ENCODE measurements around the gene PDE10A. TPM values are rescaled to one million over a fixed set of nuclear protein-coding genes. Genes with fewer than 3 reads are reported as not detected.
"Not testable (repeated sequence)": the region's sequence is repeated elsewhere in the genome, so short reads cannot be mapped to it uniquely, and the experiment has no call there.

The PDE10A gene
- polyA plus RNA-seq, 1 donor from 2014 or later, result not detected

DNA sequence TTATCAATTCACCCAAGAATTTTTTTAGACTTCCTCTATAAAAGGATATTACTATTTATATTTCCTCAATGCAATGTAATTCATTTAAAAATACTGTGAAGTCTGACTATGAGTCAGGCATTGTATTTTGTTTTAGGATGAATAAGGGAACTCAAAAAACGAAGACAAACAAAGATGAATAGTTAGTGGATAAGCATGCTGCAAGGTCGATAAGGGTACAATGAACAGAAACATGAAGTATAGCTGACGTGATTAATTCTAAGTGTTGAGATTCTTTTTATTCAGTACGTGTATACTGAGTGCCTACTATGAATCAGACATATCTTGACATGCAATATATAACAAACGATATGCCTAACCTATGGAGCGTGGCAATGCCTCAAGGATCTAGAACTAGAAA is 105.4 kb downstream of the PDE10A start:
- peaks cover 4 to 13% (median 11%) of the 10 kb centered on the region in 3 donors for H3K9me3 Mint-ChIP-seq
- no peak overlapping the region for H3K4me3 Mint-ChIP-seq
- no peak overlapping the region for H3K27ac Mint-ChIP-seq
- no peaks in the 10 kb centered on the region for H3K36me3 Mint-ChIP-seq
- no peaks in the 10 kb centered on the region for H3K27me3 Mint-ChIP-seq
- H3K4me1 Mint-ChIP-seq, result no peaks in the 10 kb centered on the region

DNA sequence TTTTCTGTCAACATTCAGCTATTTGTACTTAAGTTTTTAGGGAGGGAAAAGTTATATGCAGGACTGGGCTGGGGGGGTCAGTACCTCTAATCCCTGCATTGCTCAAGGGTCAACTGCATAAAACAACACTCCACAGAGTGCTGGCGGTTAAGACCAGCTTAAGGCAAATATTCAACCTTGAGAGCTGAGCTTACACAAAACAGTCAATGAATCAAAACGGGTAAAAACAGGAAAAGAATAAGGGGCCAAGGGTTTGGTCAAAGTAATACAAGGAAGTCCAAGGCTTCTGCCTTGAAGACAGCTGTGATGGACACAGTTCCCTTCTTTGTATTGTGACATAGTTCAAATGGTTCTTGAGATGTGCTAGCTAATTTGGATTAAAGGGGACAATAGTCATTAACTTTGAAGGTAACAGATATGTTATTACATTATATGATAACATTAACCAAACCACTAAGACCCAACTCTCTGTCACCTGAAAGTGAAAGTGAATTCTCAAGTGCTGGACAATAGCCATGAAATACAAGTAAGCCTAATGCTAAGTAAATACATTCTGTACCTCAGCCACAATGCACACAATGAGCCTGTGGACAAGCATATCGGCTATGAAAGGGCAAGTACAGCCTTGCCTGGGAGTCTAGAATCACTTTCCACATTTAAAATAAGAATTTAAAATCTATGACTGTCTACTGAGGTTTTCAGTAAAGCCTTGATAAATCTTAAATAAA is 106.8 kb downstream of the PDE10A start:
- Mint-ChIP-seq H3K9me3 (peaks cover 4 to 10% (median 10%) of the 10 kb centered on the region in 3 donors), H3K27ac (no peak overlapping the region), H3K4me1 (no peaks in the 10 kb centered on the region), H3K27me3 (no peaks in the 10 kb centered on the region), H3K4me3 (no peak overlapping the region), H3K36me3 (no peaks in the 10 kb centered on the region)

DNA sequence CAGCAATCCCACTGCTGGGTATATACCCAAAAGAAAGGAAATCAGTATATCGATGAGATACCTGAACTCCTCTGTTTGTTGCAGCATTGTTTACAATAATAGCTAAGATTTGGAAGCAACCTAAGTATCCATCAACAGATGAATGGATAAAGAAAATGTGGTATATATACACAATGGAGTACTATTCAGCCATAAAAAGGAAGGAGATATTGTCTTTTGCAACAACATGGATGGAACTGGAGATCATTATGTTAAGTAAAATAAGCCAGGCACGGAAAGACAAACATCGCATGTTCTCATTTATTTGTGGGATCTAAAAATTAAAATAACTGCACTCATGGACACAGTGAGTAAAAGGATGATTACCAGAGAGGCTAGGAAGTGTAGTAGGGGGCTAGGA is 108.4 kb downstream of the PDE10A start:
- H3K36me3 Mint-ChIP-seq, H3K4me1 Mint-ChIP-seq, H3K27ac Mint-ChIP-seq, H3K27me3 Mint-ChIP-seq, H3K9me3 Mint-ChIP-seq, H3K4me3 Mint-ChIP-seq: not testable (repeated sequence)

DNA sequence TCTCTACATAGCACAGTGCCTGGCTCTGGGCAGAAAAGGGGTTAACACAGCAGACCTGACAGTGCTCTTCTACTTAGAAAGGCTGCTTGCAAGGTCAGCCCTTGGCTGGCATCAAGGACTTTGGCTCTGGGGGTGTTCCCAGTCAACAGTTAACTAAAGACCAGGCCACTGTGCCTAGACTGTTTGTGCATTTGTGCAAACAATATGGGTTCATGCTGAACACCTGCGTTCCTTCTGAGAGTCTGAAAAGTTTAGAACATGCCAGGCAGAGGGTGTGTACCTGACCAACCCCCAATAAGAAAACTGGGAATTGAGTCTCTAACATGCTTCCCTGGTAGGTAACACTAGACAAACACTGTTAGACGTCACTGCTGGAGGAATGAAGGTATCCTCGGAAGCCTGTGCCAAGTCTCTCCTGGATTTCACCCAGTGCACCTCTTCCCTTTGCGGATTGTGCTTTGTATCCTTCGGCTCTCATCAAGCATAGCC is 110.7 kb downstream of the PDE10A start:
- H3K36me3 Mint-ChIP-seq, result no peaks in the 10 kb centered on the region
- no peaks in the 10 kb centered on the region for H3K27me3 Mint-ChIP-seq
- no peak overlapping the region for H3K27ac Mint-ChIP-seq
- no peaks in the 10 kb centered on the region for H3K4me1 Mint-ChIP-seq
- no peak overlapping the region for H3K4me3 Mint-ChIP-seq
- peaks cover 2 to 6% (median 2%) of the 10 kb centered on the region in 3 donors for H3K9me3 Mint-ChIP-seq

DNA sequence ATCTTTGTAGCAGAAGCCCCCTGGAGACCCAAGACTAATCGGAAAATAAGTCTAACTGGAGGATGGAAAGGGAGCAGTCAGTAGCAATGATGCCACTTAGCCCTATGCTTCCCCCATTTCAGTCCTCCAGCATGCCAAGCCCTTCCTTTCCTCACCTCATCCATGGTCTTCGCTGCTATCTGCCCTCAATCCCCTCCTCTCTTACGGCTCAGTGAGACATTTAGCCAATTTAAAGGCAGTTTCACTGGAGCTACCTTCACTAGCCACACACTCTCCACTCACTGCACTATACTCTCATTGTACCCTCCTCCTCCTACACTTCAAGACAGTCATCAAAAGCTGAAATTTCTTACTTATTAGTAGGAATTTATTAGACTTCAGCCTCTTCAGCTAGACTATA is 111.2 kb downstream of the PDE10A start:
- Mint-ChIP-seq H3K4me3 (no peak overlapping the region), H3K36me3 (no peaks in the 10 kb centered on the region), H3K9me3 (peaks cover 2 to 6% (median 2%) of the 10 kb centered on the region in 3 donors), H3K4me1 (no peaks in the 10 kb centered on the region), H3K27me3 (no peaks in the 10 kb centered on the region), H3K27ac (no peak overlapping the region)

DNA sequence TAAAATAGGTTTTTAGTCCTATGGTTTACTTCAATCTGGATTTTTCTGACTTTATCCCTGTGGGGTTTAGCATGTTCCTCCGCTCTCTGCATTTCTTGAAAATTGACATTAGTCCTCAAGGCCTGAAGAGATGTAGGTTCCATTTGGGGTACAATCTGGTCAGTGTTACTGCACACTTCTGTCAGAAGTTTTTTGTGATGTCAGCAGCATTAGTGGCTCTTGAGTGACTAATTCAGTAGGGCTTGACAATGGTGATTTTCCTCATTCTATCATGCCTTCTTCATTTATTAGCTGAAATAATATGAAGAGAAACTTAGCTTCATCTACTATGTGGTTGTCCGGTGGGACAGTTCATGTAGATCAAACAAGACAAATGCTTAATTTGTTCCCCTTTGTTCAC is 114.6 kb downstream of the PDE10A start:
- Mint-ChIP-seq H3K9me3 (peaks cover 0 to 2% (median 2%) of the 10 kb centered on the region in 3 donors), H3K4me3 (no peak overlapping the region), H3K27me3 (no peaks in the 10 kb centered on the region), H3K27ac (no peak overlapping the region), H3K36me3 (no peaks in the 10 kb centered on the region), H3K4me1 (no peaks in the 10 kb centered on the region)

DNA sequence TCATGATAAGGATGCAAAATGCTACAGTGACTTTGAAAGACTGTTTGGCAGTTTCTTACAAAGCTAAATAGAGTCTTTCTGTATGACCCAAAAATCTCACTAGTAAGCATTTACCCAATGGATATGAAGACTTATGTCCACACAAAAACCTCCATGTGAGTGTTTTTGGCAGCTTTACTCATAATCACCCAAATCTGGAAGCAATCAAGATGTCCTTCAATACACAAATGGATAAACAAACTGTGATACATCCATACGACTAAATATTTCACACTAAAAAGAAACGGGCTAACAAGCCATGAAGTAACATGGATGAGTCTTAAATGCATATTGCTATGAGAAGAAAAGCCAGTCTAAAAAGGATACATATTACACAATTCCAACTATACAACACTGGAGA is 117.2 kb downstream of the PDE10A start:
- Mint-ChIP-seq H3K4me3 (no peak overlapping the region), H3K9me3 (peaks cover 0 to 2% (median 1%) of the 10 kb centered on the region in 3 donors), H3K4me1 (no peaks in the 10 kb centered on the region), H3K27me3 (no peaks in the 10 kb centered on the region), H3K27ac (no peak overlapping the region), H3K36me3 (no peaks in the 10 kb centered on the region)

DNA sequence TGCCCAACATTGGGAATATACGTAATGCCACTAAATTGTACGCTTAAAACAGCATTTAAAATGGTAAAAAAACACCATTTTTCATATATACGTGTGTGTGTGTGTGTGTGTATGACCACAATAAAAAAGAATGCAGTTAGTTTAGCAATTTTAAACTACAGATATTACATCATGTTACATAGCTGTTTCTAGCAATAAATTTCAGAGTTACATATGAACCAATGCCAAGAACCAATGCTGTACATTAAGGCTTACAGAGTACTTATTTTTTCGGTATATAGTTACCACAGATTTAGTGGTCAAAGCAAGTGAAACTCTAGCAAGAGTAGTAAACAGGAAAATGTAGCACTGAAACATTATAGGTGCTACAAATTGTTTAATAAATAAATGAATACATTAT is 119.3 kb downstream of the PDE10A start:
- Mint-ChIP-seq H3K27me3 (no peaks in the 10 kb centered on the region), H3K4me1 (no peaks in the 10 kb centered on the region), H3K36me3 (no peaks in the 10 kb centered on the region), H3K4me3 (no peak overlapping the region), H3K9me3 (peaks cover 0 to 1% (median 0%) of the 10 kb centered on the region in 3 donors), H3K27ac (no peak overlapping the region)

DNA sequence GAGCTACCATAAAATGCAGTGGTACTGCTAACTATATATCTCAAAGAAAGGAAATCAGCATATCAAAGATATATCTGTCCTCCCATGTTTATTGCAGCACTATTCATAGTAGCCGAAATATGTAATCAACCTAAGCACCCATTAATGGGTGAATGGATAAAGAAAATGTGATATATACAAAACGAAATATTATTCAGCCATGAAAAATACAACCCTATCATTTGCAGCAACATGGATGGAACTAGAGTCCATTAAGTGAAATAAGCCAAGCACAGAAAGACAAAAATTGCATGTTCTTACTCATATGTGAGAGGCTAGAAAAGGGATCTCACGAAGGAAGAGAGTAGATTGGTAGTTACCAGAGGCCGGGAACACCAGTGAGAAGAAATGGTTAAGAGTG is 126.1 kb downstream of the PDE10A start:
- Mint-ChIP-seq H3K27ac (no peak overlapping the region), H3K36me3 (no peaks in the 10 kb centered on the region), H3K4me3 (no peak overlapping the region), H3K9me3 (peaks cover 2 to 29% (median 3%) of the 10 kb centered on the region in 3 donors), H3K27me3 (no peaks in the 10 kb centered on the region), H3K4me1 (no peaks in the 10 kb centered on the region)

DNA sequence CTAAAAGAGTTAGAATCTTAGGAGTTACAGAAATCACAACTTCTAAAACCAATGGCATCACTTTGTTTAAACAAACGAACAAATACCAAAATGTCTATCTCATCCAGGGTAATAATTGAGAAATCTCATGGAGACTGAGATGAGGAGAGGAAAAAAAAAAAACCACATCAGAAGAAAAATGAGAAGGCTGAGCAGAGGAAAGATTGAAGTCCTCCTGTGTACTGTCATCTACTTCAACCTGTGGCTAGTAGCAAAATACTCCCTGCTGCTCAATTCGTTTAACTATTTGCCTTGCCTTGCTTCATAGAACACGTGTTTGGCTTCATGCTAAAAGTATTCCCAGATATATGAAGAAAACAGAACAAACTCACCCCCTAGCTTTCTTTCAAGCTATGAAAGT is 143.7 kb downstream of the PDE10A start:
- Mint-ChIP-seq H3K4me3 (no peak overlapping the region), H3K36me3 (no peaks in the 10 kb centered on the region), H3K4me1 (no peaks in the 10 kb centered on the region), H3K9me3 (peaks cover 2 to 7% (median 5%) of the 10 kb centered on the region in 3 donors), H3K27me3 (no peaks in the 10 kb centered on the region), H3K27ac (no peak overlapping the region)

DNA sequence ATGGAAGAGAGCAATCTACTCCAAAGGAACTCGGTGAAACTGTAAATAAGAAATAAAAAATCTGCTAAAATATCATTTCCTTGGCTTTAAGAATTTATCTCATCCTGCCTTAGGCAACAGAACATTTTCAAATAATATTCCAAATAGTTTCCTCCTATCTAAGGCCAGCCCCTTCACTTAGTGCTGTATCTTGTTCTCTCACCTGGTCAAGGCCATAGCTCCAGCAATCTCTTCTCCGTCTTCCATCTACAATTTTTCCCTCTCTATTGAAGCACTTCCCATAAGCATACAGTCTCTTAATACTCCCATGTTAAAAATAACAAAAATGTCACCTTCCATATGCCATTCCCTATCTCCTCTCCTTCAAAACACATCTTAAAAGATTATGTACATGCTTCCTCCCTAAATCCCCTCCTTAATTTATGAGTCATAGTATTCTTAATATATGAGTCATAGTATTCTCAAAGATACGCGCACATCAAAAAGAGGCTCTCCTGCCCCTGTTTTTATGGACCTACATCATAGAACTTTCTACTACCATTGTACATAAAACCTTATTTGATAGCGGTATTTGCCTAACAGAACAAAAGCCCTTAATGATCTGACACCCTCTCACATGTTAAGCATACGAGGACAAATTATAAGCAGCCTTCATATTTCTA is 146.9 kb downstream of the PDE10A start:
- Mint-ChIP-seq H3K4me1 (no peaks in the 10 kb centered on the region), H3K4me3 (no peak overlapping the region), H3K27me3 (no peaks in the 10 kb centered on the region), H3K27ac (no peak overlapping the region), H3K36me3 (no peaks in the 10 kb centered on the region), H3K9me3 (peaks cover under 1 to 5% (median 2%) of the 10 kb centered on the region in 3 donors)

DNA sequence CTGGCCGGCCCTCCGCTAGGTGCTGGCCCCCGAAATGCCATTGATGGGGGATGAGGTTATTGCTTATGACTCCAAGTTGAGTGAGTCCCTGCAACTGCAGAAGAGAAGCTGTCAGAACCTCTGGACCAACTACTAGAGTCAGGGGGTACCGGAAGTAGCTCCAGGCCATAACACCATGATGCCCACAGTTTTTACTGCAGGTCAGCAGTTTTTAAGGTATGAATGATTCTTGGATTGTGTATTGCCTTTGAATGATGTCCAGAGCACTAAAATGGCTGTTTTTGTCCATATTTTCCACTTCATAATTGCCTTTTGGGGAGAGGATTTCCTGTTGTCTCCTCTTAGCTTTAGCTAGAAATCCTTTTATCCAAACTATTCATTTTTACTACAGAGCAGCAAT is 148.4 kb downstream of the PDE10A start:
- Mint-ChIP-seq H3K27ac (no peak overlapping the region), H3K27me3 (no peaks in the 10 kb centered on the region), H3K4me1 (no peaks in the 10 kb centered on the region), H3K36me3 (no peaks in the 10 kb centered on the region), H3K4me3 (no peak overlapping the region), H3K9me3 (peaks cover 0 to 5% (median 2%) of the 10 kb centered on the region in 3 donors)

DNA sequence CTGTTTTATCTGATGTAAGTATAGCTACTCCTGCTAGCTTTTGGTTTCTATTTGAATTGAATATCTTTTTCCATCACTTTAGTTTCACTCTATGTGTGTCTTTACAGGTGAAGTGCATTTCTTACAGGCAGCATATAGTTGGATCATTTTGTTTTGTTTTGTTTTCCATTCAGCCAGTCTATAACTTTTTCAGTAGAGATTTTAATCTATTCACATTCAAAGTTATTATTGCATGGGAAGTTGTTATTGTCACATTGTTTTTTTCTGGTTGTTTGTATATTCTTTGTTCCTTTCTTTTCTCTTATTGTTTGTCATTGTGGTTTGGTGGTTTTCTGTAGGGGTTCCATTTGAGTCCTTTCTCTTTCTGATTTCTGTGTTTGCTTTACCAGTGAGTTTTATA is 151.2 kb downstream of the PDE10A start:
- H3K27ac Mint-ChIP-seq, result no peak overlapping the region
- peaks cover 0 to 5% (median 4%) of the 10 kb centered on the region in 3 donors for H3K9me3 Mint-ChIP-seq
- no peaks in the 10 kb centered on the region for H3K27me3 Mint-ChIP-seq
- H3K4me1 Mint-ChIP-seq, result no peaks in the 10 kb centered on the region
- H3K36me3 Mint-ChIP-seq, result no peaks in the 10 kb centered on the region
- no peak overlapping the region for H3K4me3 Mint-ChIP-seq

DNA sequence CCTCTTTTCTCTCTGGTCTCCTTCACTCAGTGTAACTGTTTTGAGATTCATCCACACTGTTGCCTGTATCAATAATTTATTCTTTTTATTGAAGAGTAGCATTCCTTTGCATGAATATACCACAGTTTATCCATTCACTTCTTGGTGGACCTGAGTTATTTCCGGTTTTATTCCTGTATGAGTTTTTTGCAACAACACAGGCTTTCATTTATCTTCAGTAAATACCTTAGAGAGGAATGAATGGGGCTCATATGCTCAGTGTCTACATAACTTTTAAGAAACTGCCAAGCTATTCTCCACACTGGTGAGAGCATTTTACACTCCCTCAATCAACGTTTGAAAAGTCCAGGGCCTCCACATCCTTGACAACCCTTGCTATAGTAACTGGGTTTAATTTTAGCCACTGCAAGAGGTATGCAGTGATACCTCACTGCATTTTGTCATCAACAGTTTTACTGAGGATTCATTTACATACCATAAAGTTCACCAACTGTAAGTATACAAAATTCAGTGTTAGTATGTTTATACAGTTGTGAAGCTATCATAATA is 154.6 kb downstream of the PDE10A start:
- no peaks in the 10 kb centered on the region for H3K36me3 Mint-ChIP-seq
- peaks cover 0 to 2% (median 0%) of the 10 kb centered on the region in 3 donors for H3K9me3 Mint-ChIP-seq
- no peaks in the 10 kb centered on the region for H3K27me3 Mint-ChIP-seq
- H3K27ac Mint-ChIP-seq, result no peak overlapping the region
- no peak overlapping the region for H3K4me3 Mint-ChIP-seq
- H3K4me1 Mint-ChIP-seq, result no peaks in the 10 kb centered on the region

DNA sequence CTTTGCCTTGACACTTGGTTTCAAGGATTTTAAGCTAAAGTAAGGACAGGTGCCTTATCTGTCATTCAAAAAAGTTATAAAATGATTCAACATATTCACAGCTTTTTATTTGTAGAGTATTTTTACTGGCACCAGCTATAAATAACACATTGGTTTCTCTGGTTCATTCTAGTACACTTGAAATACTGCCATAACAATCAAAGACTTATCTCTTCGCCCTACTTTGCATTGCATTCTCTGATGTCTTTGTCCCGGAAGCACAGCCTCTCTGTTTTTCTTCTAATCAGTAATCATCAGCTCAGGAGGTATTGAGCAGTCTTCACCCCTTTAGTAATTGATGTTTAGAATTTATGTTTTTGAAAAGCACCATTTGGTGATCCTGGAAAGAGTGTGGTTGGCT is 156.4 kb downstream of the PDE10A start:
- Mint-ChIP-seq H3K36me3 (no peaks in the 10 kb centered on the region), H3K9me3 (peaks cover 0 to 6% (median 5%) of the 10 kb centered on the region in 3 donors), H3K27me3 (no peaks in the 10 kb centered on the region), H3K4me3 (no peak overlapping the region), H3K4me1 (no peaks in the 10 kb centered on the region), H3K27ac (no peak overlapping the region)
